ENCODE measurements around the gene STK17A. TPM values are rescaled to one million over a fixed set of nuclear protein-coding genes. Genes with fewer than 3 reads are reported as not detected.

Gene STK17A
- total RNA-seq, 1 experiment from 2014 or later, result 9.8 TPM

DNA sequence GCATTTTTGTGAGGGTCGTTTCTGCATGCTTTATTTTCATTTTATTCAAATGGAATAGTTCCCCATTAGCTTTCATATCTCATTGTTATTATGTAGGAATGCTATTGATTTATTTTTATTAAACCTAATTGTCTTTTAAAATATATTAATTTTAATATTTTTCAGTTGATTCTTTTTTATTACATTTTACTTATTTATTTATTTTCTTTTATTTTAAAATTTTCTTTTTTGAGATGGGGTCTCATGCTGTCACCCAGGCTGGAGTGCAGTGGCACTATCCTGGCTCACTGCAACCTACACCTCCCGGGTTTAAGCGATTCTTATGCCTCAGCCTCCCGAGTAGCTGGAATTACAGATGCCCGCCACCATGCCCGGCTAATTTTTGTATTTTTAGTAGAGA, 7.4 kb upstream of the STK17A start:
- no peaks in the 10 kb centered on the region for H3K79me1 ChIP-seq (ENCODE audit: insufficient read depth, low read depth, low read length, poor library complexity, severe bottlenecking)
- H3K9me3 ChIP-seq (ENCODE audit: control insufficient read depth, low read depth, low read length), result no peaks in the 10 kb centered on the region
- H3K27ac ChIP-seq (ENCODE audit: insufficient read length, low read depth, low read length), result no peak overlapping the region
- Mint-ChIP-seq H3K4me3 (no peak overlapping the region), H3K9me3 (peaks cover 0 to 3% of the 10 kb centered on the region in 2 experiments; a peak in 1 of 5 replicates), H3K36me3 (ENCODE audit: insufficient read depth in 1 of 3, low read depth in 3 of 3) (no peaks in the 10 kb centered on the region), H3K27ac (no peak overlapping the region), H3K27me3 (ENCODE audit: low read depth) (no peaks in the 10 kb centered on the region), H3K4me1 (peaks cover 7 to 9% of the 10 kb centered on the region in 2 experiments)
- H2BK5ac ChIP-seq (ENCODE audit: insufficient read length, low read length), result no peak overlapping the region
- H3K23me2 ChIP-seq (ENCODE audit: insufficient read length, low read depth, low read length, poor library complexity, severe bottlenecking), result no peaks in the 10 kb centered on the region
- H3K4me1 ChIP-seq (ENCODE audit: insufficient read depth, low read length), result peaks cover 4% of the 10 kb centered on the region; the same call in 1 of the 2 replicates
- no peak overlapping the region for H2BK20ac ChIP-seq (ENCODE audit: low read depth, low read length, poor library complexity, severe bottlenecking)
- H3K18ac ChIP-seq (ENCODE audit: insufficient read length, low read depth, low read length), result no peak overlapping the region
- H4K91ac ChIP-seq (ENCODE audit: insufficient read length, low read depth, low read length), result no peak overlapping the region
- H4K20me1 ChIP-seq (ENCODE audit: control insufficient read depth, insufficient read depth, insufficient read length), result no peaks in the 10 kb centered on the region
- no peak overlapping the region for H2BK12ac ChIP-seq (ENCODE audit: insufficient read length, low read depth, low read length)
- H4K5ac ChIP-seq (ENCODE audit: insufficient read length, low read depth, low read length), result no peak overlapping the region
- no peak for TF ChIP-seq CTCF (conservative IDR thresholded peaks at IDR 0.05)
- H3K23ac ChIP-seq (ENCODE audit: insufficient read length, low read depth, low read length), result no peak overlapping the region
- H3K27me3 ChIP-seq (ENCODE audit: insufficient read depth, low read length), result no peaks in the 10 kb centered on the region
- no peak overlapping the region for H2BK120ac ChIP-seq (ENCODE audit: low read depth, low read length, poor library complexity, severe bottlenecking)
- H3K4me2 ChIP-seq (ENCODE audit: insufficient read depth, insufficient read length, low read length), result no peak overlapping the region
- no peak for DNase-seq
- H2BK15ac ChIP-seq (ENCODE audit: low read depth, low read length), result no peak overlapping the region
- no peak overlapping the region for H4K8ac ChIP-seq (replicated peaks; ENCODE audit: insufficient read length, low read depth, low read length)
- no peak overlapping the region for H3K14ac ChIP-seq (ENCODE audit: insufficient read depth, low read length)
- no CpG with 5 or more reads among the region's 6 CpGs for WGBS (ENCODE audit: extremely low coverage, insufficient read length, low lambda C conversion rate)
- no peak overlapping the region for H2AFZ ChIP-seq (ENCODE audit: low read length)
- H3T11ph ChIP-seq (ENCODE audit: low read length), result no peak overlapping the region
- no peak overlapping the region for H3K9ac ChIP-seq (ENCODE audit: extremely low read depth, insufficient read length, low read length)
- H2AK5ac ChIP-seq (ENCODE audit: insufficient read length, low read length), result no peak overlapping the region
- no peak overlapping the region for H3K56ac ChIP-seq (ENCODE audit: insufficient read length, low read depth, low read length)
- no peaks in the 10 kb centered on the region for H3K79me2 ChIP-seq (ENCODE audit: insufficient read depth, low read length)
- H3K4ac ChIP-seq (ENCODE audit: low read depth, low read length), result no peak overlapping the region

Measured in H9 (cell line).